Lung (tissue), 12 donors: ENCODE results near the gene SHANK3. TPM values are rescaled to one million over a fixed set of nuclear protein-coding genes. Genes with fewer than 3 reads are reported as not detected.
A peak's percentile ranks its signal among the peaks of the same experiment; 100 is the strongest.

Source experiments
- ATAC-seq: fragments of 200-7000 bp; cut with Tn5 transposase; one replicate; pipeline ENCODE4 v1.9.1; 2020; ENCODE audit warnings: moderate number of reproducible peaks; ENCODE audit not compliant: insufficient read depth, low FRiP score
- DNase-seq, 3 donors: peaks; one replicate each; pipeline ENCODE4 v3.0.0-alpha.2; 2013 to 2017
- H3K27ac ChIP-seq, 2 donors: one replicate each; pipeline ENCODE4 v1.5.1; 2013; ENCODE audit warnings: mild to moderate bottlenecking in 2 of 2, moderate library complexity in 2 of 2, control low read depth in 1 of 2, inconsistent platforms in 1 of 2, low read depth in 1 of 2, low read length in 1 of 2
- H3K27me3 ChIP-seq, 3 donors: one replicate each; pipeline ENCODE4 v1.5.1; 2013; ENCODE audit warnings: low read length in 2 of 3; ENCODE audit not compliant: control insufficient read depth in 3 of 3, insufficient read depth in 3 of 3
- H3K36me3 ChIP-seq, 4 donors: one replicate each; pipeline ENCODE4 v1.5.1; 2013; ENCODE audit warnings: low read length in 4 of 4, mild to moderate bottlenecking in 1 of 4, moderate library complexity in 1 of 4; ENCODE audit not compliant: control insufficient read depth in 4 of 4, insufficient read depth in 4 of 4
- H3K4me1 ChIP-seq, 5 donors: one replicate each; pipeline ENCODE4 v1.5.1; 2013; ENCODE audit warnings: low read length in 5 of 5, mild to moderate bottlenecking in 2 of 5, moderate library complexity in 1 of 5; ENCODE audit not compliant: control insufficient read depth in 5 of 5, insufficient read depth in 5 of 5
- H3K4me3 ChIP-seq: one replicate; pipeline ENCODE4 v1.5.1; 2013; ENCODE audit warnings: mild to moderate bottlenecking, control low read depth, moderate library complexity
- H3K9ac ChIP-seq, 2 donors: one replicate each; pipeline ENCODE4 v1.5.1; 2013; ENCODE audit warnings: low read length in 2 of 2, control low read depth in 1 of 2; ENCODE audit not compliant: insufficient read depth in 1 of 2
- H3K9me3 ChIP-seq, 4 donors: one replicate each; pipeline ENCODE4 v1.5.1; 2013; ENCODE audit warnings: low read length in 3 of 4, mild to moderate bottlenecking in 1 of 4, moderate library complexity in 1 of 4; ENCODE audit not compliant: control insufficient read depth in 4 of 4, insufficient read depth in 3 of 4
- WGBS, 2 donors: extraction: QIAGEN DNeasy Blood & Tissue Kit; methylation state at CpG; one replicate each; pipeline ENCODE4 v1.1.7; 2013; 5-methylcytosine and 5-hydroxymethylcytosine counted together
- polyA plus RNA-seq, 2 donors: library from polyadenylated mRNA; stranded (reverse); fragments of 200-250 nt; gene quantifications; one replicate each; pipeline ENCODE4 v1.2.1, GENCODE V29; 2013
- total RNA-seq, 2 donors: library from RNA; depleted of rRNA in 1 of 2; stranded (reverse); fragments of >200 nt in 1 of 2; gene quantifications; one replicate each; pipeline ENCODE4 v1.2.1, GENCODE V29; 2014 to 2021
- TF ChIP-seq, protein P1 (sequence below): IDR thresholded peaks from 2 replicates; pipeline ENCODE4 v1.5.1; 2012; ENCODE audit warnings: mild to moderate bottlenecking; ENCODE audit errors: control extremely low read depth, extremely low read depth
- donor health status: control.
- donor health status: control.
- donor health status: Bipolar disorder and iron deficiency.
- donor health status: healthy.
- donor health status: DM: yes; HTN: yes; CAD: no.

SHANK3 gene
- total and polyA plus RNA-seq, 4 donors: 15.5 to 44.0 (median 22.8) TPM

GRCh38 chr22:50705219-50705691, 32.6 kb downstream of the SHANK3 start:
- ATAC-seq: no peak
- no peak overlapping the region for H3K9ac ChIP-seq
- WGBS, 2 donors: 46 to 69% methylated on average over 20 to 23 of the region's 23 CpGs
- peaks cover 0 to 23% (median 5%) of the 10 kb centered on the region in 4 donors for H3K36me3 ChIP-seq
- no peaks in the 10 kb centered on the region for H3K27me3 ChIP-seq
- H3K9me3 ChIP-seq: no peaks in the 10 kb centered on the region
- DNase-seq: peak; percentile 88 to 91 (median 89)
- TF ChIP-seq, protein P1, sequence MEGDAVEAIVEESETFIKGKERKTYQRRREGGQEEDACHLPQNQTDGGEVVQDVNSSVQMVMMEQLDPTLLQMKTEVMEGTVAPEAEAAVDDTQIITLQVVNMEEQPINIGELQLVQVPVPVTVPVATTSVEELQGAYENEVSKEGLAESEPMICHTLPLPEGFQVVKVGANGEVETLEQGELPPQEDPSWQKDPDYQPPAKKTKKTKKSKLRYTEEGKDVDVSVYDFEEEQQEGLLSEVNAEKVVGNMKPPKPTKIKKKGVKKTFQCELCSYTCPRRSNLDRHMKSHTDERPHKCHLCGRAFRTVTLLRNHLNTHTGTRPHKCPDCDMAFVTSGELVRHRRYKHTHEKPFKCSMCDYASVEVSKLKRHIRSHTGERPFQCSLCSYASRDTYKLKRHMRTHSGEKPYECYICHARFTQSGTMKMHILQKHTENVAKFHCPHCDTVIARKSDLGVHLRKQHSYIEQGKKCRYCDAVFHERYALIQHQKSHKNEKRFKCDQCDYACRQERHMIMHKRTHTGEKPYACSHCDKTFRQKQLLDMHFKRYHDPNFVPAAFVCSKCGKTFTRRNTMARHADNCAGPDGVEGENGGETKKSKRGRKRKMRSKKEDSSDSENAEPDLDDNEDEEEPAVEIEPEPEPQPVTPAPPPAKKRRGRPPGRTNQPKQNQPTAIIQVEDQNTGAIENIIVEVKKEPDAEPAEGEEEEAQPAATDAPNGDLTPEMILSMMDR: no peak
- no peak overlapping the region for H3K4me3 ChIP-seq
- no peak overlapping the region for H3K27ac ChIP-seq
- peaks cover 0 to 9% (median 6%) of the 10 kb centered on the region in 5 donors for H3K4me1 ChIP-seq

DNA sequence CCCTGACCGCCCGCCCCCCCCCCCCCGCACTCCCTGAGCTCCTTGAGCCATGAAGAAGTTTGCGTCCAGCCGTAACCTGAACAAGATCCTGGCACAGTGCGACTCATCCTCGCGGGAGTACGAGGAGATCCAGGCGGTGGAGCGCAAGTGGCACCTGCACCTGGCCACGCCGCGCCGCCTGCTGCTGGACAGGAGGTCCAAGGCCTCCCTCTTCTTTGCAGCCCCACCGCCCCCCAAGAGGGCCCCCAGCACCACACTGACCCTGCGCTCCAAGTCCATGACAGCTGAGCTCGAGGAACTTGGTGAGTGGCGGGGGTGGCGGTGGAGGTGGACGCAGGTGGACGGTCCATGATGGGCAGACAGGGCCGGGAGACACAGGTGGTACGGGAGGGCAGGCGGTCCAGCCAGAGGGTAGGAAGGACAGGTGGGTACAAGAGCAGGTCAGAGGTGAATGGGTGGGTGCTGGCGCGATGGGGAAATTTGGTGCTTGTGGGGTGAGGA, 33.3 kb downstream of the SHANK3 start:
- WGBS, 2 donors: 89 to 92% methylated on average over 26 to 27 of the region's 27 CpGs
- ATAC-seq (no peak), DNase-seq (no peak)
- Histone ChIP-seq H3K9me3 (no peaks in the 10 kb centered on the region), H3K4me3 (no peak overlapping the region), H3K27me3 (no peaks in the 10 kb centered on the region), H3K36me3 (peaks cover 0 to 27% (median 5%) of the 10 kb centered on the region in 4 donors), H3K9ac (no peak overlapping the region), H3K4me1 (peaks cover 0 to 11% (median 6%) of the 10 kb centered on the region in 5 donors), H3K27ac (no peak overlapping the region)
- TF ChIP-seq, protein P1: no peak

DNA sequence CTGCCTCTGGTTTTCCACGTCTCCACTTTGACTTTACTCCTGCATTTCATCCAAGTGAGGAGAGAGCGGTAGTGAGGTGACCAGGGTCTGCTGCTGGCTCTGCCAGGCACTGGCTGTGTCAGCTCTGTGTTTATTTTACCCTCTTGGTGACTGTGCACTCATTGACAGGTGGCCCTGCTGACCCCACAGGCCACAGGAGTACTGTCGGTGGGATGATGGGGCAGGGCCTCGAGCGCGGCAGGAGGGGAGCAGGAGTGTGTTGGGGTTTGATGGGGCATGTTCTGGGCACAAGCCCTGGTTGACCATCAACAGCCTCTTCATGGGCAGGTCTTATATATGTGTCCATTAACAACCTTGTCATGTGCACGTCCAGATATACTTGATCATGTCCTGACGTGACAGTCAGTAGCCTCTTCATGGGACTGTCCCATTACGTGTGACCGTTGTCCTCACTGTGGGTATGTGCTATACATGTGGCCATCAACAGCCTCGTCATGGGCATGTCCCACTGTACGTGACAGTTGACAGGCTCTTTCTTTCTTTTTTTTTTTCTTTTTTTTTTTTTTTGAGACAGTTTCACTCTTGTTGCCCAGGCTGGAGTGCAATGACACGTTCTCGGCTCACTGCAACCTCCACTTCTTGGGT, 34.0 kb downstream of the SHANK3 start:
- Histone ChIP-seq H3K9ac (no peak overlapping the region), H3K4me1 (peaks cover 0 to 15% (median 6%) of the 10 kb centered on the region in 5 donors), H3K27me3 (no peaks in the 10 kb centered on the region), H3K36me3 (peaks cover 0 to 24% (median 5%) of the 10 kb centered on the region in 4 donors), H3K4me3 (no peak overlapping the region), H3K9me3 (no peaks in the 10 kb centered on the region), H3K27ac (no peak overlapping the region)
- WGBS, 2 donors: 88 to 91% methylated on average over 14 of the region's 14 CpGs
- DNase-seq (no peak), ATAC-seq (no peak)
- TF ChIP-seq, protein P1: no peak
